OCI-M2 (cell line): ENCODE data around the gene BAMBI.

Experiments used
- DNase-seq: peaks from one replicate; lab custom pipeline; 2025; ENCODE audit not compliant: unreplicated experiment; lab: John Stamatoyannopoulos, UW

BAMBI gene

DNA sequence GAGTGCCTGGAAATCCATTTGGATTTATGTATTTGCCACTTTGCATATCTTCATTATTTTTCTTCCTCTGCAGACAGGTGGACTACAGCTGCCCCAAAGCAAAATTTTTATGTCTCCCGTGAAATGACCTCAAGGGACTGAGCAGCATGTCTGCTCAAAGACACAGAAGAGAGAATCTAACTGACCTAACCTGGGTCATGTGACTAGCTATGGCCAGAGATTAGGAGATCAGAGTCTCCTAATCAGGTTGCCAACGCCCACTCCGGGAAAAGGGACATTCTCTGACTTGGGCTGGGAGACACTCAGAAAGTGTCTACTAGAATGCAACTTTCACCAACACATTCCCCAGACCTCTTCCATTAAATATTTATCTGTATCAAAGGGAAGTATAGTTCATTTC lies 2.5 kb upstream of the BAMBI start:
- DNase-seq: no peak

DNA sequence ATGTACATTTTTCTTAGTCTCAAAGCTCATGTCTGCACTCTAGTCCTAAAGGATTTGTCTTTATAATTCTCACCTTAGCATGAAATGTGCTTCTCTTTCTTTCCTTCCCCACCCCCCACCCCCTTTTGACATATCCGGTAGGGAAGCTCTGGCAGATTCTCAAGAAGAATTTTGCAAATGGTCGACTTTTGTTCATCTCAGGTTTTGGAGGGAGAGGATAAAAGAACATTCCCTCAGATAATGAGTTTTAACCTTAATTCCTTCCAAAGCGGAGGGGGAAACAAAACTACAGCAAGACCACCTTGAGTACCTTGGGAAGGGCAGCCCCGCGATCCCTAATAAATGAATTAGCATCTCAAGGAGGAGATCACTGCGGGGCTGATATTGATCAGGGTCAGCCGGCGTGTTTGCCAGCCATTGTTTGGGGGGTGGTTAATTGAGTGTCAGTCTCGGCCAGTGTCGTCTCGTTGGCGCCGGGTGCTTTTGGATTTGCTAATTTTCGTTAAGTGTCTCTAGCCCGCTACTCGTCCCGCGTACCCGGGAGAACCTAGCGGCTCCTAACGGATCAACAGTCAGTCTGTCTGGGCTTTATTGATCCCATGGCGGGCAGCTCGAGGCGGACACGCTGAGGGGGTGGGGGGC lies 874 bp upstream of the BAMBI start:
- DNase-seq: no peak

DNA sequence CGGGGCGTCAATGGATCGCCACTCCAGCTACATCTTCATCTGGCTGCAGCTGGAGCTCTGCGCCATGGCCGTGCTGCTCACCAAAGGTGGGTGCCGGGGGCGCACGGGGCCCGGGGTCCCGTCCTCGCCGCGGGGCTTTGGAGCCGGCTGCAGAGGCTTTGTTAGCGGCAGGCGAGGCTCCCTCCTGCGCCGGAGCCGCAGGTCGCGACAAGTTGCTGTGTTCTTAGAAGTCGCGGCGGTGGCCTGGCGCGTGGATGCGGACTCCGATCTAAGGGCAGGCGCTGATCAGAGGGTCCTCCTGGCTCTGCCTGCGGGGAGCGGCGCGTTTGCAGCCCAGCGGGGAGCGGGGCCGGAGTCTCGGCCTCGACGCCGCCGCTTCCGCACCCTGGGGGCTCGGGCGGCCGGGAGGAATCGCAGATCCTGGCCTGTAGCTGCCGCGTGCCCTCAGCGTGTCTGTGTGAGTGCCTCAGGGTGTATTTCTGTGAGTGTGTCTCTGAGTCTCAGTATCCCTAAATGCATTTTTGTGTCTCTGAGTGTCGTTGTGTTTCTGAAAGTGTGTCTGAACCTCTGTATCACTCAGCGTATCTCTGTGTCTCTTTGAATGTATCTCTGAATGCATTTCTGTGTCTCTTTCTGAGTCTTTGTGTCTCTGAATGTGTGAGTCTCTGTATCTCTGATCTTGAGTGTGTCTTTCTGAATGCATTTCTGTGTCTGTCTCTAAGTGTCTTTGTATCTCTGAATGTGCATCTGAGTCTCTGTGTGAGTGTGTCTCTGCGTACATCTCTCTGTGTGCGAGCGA lies 766 bp downstream of the BAMBI start:
- DNase-seq: no peak

DNA sequence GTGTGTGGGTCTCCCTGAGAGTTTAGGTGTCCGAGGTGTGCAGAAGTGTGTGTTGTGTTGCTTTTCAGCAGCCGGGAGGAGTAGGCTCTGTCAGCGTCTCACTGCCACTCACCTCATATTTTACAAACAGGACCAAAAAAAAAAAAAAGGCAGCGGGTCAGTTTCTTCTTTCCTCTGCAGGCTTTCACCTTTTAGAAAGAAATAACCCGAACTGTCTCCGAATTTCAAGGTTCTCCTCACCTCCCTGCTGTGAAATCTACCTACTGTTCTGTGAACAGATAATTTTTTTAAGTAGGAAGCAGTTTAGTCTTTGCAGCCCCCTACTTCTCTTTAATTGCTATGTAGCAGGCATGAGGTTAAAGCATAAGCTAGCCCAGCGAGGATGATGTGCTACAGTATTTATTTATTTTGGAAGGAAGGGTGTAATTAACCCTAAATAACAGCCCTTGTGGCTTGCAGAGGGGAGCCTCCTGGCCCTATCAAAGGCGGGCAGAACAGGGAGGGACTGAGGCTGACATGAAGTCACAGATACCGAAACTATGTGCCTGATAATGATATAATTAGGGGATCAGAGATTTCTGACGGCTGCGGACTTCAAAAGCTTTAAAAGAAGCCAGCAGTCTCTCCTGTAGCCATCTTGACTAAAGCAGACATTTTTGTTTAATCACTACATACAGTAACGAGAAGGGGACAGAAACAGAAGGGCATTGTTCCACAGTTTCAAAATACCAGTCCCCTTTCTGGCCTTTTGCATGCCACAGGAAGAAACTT lies 1.6 kb downstream of the BAMBI start:
- no peak for DNase-seq

DNA sequence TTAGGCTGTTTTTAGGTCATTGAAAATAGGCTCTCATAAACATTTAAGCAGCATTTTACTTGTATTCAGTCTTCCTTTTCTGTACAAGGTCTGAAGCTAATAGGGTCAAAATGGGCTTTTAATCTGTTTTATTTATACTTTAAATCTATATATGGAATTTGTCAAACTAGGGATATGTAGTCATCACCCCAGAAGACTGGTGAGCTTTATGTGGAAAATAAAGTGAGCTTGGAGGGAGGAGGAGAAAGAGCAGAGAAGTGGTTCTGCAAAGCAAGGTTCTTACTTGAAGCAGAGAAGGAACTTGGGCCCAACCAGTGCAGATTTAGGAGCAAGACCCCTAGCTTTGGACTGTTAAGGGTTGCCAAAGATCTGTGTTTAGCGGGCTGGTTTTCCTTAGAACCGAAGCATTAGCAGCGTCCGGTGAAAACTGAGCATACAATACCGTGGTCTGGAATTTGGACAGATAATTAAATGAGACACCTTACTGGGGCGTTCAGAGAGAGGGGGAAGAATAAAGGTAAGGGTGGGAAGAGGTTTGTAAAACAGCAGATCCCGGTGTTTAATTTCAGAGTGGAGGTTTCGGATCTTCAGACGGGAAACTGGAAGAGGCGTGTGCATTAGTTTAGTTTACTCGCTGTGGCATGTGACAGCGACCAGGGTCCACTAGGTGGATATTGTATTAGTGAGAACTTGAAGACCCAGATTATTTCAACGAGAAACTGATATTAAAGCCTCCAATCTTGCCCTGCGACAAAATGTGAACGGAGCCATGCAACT lies 2.4 kb downstream of the BAMBI start:
- DNase-seq: no peak

DNA sequence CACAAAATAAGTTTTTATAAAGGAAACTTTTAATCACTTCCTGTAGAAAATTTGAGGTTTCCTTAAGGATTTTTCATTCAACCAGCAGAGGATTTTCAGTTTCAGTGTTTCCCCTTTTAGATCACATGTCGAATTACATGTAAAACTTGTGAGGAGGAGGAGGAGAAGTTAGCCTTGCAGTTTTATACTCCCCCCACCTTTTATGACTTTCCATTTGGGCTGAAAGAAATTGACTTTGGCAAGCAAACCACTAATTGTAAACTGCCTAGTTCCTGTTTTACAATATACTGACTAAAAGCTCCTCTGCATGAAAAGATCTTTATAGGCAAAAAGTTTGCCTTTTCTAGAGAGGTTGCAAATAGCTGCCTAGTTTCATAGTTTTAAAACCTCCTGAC lies 3.0 kb downstream of the BAMBI start:
- DNase-seq: no peak

DNA sequence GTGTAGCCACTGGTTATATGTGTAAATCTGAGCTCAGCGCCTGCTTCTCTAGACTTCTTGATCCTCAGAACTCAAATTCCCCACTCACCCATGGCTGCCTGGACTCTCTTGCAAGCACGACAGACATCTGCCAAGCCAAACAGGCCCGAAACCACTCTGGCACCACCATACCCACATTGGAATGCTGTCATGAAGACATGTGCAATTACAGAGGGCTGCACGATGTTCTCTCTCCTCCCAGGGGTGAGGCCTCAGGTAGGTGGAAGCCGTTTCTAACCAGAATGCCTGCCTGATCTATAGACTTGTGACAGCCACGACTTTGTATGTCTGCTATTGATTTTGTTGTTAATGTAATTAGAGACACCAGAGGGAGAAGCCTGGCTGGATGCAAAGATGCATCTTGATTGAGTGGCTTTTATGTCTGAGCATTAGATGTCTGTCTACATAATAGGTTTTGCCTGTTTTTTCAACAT lies 4.0 kb downstream of the BAMBI start:
- no peak for DNase-seq

DNA sequence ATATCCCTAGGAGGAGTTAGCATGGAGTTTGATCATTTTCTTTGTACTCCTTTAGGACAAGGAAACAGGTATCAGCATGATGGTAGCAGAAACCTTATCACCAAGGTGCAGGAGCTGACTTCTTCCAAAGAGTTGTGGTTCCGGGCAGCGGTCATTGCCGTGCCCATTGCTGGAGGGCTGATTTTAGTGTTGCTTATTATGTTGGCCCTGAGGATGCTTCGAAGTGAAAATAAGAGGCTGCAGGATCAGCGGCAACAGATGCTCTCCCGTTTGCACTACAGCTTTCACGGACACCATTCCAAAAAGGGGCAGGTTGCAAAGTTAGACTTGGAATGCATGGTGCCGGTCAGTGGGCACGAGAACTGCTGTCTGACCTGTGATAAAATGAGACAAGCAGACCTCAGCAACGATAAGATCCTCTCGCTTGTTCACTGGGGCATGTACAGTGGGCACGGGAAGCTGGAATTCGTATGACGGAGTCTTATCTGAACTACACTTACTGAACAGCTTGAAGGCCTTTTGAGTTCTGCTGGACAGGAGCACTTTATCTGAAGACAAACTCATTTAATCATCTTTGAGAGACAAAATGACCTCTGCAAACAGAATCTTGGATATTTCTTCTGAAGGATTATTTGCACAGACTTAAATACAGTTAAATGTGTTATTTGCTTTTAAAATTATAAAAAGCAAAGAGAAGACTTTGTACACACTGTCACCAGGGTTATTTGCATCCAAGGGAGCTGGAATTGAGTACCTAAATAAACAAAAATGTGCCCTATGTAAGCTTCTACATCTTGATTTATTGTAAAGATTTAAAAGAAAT lies 4.8 kb downstream of the BAMBI start:
- no peak for DNase-seq

DNA sequence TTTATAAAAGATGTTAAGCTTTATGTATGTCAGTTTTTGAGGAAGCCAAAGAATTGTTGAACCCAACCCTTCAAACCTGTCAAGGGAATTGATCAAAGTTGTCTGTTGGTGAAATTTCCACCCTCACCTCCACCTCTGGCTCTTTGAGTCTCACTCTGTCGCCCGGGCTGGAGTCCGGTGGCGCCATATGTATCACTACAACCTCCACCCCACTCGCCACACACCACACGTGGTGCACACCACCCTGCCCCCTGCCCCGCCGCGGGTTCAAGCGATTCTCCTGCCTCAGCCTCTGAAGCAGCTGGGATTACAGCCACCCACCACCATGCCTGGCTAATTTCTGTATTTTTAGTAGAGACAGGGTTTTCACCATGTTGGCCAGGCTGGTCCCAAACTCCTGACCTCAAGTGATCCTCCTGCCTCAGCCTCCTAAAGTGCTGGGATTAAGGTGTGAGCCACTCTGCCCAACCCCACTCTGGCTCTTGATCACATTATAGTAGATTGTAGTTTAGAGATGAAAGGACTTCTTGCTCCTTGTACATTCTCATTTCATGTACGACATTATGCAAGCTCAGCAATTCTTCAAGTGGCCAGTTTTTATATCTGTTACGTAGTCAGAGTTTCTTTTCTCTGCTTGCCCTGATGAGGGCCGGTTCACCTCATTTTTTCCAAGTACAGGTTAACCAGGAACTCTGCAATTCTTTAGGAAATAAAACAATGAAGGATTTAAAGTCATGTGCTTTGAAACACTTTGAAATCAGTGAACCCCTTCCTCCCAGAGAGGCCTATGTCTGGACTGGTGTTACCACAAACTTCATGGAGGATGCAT lies 7.0 kb downstream of the BAMBI start:
- DNase-seq: no peak

DNA sequence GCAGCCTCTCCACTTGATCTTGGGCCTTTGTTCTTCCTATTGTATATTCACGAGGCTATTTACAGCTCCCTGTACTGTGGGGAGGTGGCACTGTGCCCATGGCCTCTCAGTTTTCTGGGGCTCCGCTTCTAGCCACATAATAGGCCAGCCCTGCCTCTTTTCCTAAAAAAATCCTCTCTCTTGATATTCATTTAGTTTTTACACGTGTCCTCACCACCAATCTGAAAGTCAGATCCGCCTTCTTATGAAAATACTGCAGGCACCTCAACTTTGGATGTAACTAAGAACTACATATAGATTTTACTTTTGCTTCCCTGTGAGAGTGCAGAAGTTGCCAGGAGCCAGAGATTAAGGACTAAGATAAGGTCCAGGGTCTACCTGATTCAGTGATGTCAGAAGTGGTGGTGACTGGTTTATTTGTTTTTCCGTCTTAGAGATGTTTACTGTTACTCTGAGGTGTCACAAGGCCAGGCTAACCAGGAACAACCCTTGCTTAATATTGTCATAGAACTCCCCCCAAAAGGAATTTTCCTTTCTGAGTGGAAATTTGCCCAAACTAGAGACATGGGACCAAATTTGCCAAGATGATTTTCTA lies 7.8 kb downstream of the BAMBI start:
- no peak for DNase-seq

DNA sequence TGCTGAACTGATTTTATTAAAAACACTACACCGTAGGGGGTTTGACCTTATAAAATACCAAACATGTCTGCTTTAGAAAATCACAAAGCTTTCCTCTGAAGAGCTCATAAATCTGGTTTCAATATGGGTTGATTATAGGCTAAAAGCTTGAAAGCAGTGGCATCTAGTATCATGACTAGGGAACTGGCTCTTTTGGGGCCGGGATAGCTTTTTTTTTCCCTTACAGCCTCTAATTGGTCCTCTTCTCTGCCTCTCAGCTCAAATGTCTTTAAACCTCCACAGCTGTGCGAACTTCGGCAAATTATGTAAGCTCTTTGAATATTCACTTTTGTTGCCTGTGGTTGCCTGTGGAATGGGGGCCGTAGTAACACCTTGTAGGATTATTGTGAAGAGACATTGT lies 8.4 kb downstream of the BAMBI start:
- DNase-seq: no peak

DNA sequence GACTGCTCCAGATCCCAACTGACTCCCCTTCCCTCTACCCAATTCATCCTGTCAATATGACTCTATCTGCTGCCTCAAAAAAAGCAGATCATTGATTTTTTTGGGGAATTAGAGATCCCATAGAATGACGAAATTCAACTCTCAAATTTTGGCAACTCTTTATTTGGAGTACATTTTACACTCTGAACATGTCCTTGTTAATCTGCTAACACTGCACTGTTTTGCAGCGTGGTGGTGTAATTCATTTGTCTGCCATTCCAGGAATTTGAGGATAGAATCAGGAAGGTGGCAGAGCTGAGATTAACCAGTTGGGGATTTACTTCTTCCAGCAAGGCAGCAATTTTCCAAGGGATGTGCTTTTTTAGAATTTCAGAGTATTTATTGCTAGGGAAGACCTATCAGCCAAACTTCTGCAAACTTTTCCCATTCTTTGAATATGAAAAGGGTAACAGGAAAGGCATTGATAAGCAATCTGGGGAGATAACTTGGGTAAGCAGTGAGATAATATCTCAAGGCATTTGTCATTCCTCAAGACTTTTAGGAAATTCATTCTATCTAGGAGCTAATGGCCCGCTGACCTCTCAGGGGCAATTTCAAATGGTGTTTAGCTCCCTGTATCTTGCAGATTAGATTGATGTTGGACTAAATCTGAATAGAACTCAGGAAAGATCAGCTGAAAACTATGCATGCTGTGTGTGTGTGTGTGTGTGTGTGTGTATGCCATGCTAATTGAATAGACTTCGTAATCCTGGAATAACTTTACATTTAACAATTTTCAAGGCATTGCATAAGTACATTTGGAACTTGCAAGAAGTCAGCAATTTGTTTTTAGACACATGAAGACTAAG lies 9.7 kb downstream of the BAMBI start:
- DNase-seq: no peak

DNA sequence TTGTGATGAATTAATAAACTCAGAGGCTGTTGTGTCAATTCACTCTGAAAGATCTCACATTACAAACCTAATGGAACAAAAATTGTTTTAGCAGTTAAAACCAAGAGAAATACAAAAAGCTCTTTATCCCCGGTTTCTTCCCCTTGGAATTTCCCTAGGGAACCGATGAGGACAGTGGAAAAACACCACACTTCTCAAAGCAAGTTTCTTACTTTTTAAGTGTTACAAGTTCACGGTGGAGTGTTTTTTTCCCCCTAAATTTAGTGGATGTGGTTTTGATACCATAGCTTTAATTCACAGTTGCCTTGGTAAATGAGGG lies 10.3 kb downstream of the BAMBI start:
- no peak for DNase-seq

DNA sequence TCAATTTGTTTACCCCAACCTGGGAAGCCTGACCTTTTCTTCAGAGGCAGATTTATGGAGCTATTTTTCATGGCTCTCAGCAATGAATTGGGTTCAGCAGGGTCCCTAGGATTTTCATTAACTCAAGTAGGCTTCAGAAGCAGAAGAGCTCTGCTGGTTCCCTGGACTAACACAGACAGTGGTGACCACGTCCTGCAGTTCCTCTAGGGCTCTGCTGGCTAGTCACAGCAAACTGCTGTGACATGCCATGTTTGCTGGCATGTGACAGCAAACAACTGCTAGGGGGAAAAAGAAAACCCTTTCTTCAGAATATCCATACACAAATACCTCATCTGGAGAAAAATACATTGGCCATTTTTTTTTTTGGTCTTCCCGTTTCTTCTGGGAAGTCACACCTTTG lies 13.2 kb downstream of the BAMBI start:
- DNase-seq: no peak

DNA sequence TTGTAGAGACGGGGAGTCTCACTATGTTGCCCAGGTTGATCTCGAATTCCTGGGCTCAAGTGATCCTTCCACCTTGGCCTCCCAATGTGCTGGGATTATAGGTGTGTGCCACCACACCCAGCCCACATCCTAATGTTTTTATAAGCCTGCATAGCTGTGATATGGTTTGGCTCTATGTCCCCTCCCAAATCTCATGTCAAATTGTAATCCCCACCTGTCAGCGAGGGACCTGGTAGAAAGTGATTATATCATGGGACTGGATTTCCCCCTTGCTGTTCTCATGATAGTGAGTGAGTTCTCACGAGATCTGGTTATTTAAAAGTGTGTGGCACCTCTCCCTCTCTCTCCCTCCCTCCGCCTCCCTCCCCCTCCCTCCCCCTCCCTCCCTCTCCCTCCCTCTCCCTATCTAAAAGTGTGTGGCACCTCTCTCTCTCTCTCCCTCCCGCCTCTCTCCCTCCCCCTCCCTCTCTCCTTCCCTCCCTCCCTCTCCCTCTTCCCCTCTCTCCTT lies 13.9 kb downstream of the BAMBI start:
- no peak for DNase-seq

DNA sequence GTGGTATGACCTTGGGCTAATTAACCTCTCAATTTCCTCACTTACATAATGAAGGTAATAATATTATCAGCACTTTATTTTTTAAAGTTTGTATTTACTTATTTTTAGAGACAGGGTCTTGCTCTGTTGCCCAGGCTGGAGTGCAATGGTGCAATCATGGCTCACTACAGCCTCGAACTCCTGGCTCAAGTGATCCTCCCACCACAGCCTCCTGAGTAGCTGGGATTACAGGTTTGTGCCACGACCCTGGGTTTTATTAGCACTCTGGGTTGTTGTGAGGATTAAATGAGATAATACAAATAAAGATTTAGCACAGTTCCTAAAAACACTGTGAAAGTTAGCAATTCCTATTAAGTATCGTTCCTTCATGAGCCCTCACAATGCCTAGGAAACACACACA lies 14.7 kb downstream of the BAMBI start:
- DNase-seq: no peak

DNA sequence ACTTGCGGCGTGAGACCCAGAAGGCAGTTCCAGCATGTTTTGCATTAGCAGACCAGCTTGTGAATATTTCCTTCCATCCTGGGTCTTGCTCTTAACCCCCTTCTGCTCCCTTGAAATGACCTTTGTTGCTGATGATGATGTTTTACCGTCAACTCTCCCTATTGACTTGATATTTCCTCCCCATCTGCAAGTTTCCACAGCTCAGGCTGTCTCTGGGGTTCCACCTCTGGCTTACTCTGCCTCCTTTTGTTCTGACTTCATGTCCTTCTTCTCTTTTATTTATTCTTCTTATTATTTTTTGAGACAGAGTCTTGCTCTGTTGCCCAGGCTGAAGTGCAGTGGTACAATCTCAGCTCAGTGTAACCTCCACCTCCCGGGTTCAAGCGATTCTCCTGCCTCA lies 17.2 kb downstream of the BAMBI start:
- DNase-seq: no peak

DNA sequence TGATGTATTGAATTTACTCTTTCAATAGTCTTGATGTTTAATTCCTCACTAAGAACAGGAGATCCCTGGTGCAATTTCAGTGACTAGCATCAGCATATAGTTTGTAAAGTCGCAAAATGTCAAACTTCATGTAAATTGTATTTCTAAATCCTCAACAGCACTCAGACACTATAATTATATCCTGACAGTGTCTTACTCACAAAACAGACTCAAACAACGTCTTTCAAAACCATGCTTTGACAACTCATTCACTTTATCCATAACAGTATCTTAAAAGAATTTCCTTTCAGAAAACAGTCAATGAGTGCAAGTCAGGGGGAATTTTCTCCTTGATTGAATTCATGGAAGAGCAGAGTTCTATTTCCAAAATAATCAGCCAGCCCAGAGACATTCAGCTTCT lies 20.8 kb downstream of the BAMBI start:
- no peak for DNase-seq
